Rectal smooth muscle tissue (tissue), 1 donor: ENCODE measurements around the gene TEX12.
"Not testable (repeated sequence)": the region's sequence is repeated elsewhere in the genome, so short reads cannot be mapped to it uniquely, and the experiment has no call there.

Source experiments
- H3K27ac ChIP-seq: one replicate; pipeline ENCODE4 v1.7.0; 2013; ENCODE audit warnings: low read depth, low read length, inconsistent platforms
- H3K27me3 ChIP-seq: one replicate; pipeline ENCODE4 v1.7.0; 2013; ENCODE audit warnings: low read length; ENCODE audit not compliant: control insufficient read depth, insufficient read depth
- H3K36me3 ChIP-seq: one replicate; pipeline ENCODE4 v1.7.0; 2013; ENCODE audit warnings: low read length; ENCODE audit not compliant: control insufficient read depth, insufficient read depth
- H3K4me1 ChIP-seq: one replicate; pipeline ENCODE4 v1.7.0; 2013; ENCODE audit warnings: low read length; ENCODE audit not compliant: control insufficient read depth, insufficient read depth
- H3K4me3 ChIP-seq: one replicate; pipeline ENCODE4 v1.7.0; 2013; ENCODE audit warnings: low read length
- H3K9ac ChIP-seq: one replicate; pipeline ENCODE4 v1.7.0; 2013; ENCODE audit warnings: low read length

TEX12 gene

DNA sequence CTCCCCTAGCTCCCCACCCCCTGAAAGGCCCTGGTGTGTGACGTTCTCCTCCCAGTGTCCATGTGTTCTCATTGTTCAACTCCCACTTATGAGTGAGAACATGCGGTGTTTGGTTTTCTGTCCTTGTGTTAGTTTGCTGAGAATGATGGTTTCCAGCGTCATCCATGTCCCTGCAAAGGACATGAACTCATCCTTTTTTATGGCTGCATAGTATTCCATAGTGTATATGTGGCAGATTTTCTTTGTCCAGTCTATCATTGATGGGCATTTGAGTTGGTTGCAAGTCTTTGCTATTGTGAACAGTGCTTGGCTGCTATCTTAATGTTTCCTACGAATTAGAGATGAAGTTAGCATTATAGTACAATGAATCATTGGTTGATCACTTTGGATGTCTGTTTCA lies 31.9 kb downstream of the TEX12 start:
- H3K9ac ChIP-seq, H3K4me1 ChIP-seq, H3K36me3 ChIP-seq, H3K27me3 ChIP-seq, H3K27ac ChIP-seq, H3K4me3 ChIP-seq: not testable (repeated sequence)

GRCh38 chr11:112200252-112200651 lies 33.1 kb downstream of the TEX12 start:
- Histone ChIP-seq H3K9ac (no peak overlapping the region), H3K4me3 (no peak overlapping the region), H3K36me3 (no peaks in the 10 kb centered on the region), H3K4me1 (no peaks in the 10 kb centered on the region), H3K27me3 (no peaks in the 10 kb centered on the region), H3K27ac (no peak overlapping the region)

DNA sequence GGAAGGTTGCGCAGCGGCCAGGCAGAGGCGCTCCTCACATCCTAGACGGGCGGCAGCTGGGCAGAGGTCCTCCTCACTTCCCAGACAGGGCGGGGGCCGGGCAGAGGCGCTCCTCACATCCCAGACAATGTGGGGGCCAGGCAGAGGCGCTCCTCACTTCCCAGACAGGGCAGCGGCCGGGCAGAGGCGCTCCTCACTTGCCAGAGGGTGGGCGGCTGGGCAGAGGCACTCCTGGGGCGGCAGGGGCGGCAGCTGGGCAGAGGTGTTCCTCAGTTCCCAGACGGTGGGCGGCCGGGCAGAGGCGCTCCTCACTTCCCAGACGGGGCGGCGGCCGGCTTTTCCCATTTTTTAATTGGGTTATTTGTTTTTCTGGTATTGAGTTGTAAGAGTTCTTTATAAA lies 38.9 kb downstream of the TEX12 start:
- no peaks in the 10 kb centered on the region for H3K36me3 ChIP-seq
- no peaks in the 10 kb centered on the region for H3K4me1 ChIP-seq
- no peak overlapping the region for H3K9ac ChIP-seq
- no peak overlapping the region for H3K27ac ChIP-seq
- no peaks in the 10 kb centered on the region for H3K27me3 ChIP-seq
- no peak overlapping the region for H3K4me3 ChIP-seq

DNA sequence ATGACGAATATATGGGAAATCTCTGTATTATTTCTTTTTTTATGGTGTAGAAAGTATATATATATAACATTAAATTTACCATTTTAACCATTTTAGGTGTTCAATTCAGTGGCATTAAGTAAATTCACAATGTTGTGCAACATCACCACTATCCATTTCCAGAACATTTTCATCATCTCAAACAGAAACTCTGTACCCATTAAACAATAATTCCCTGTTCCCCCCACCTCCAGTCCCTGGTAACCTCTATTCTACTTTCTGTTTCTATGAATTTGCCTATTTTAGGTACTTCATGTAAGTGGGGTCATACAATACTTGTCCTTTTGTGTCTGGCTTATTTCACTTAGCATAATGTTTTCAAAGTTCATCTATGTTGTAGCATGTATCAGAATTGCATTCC lies 43.7 kb downstream of the TEX12 start:
- Histone ChIP-seq H3K36me3 (no peaks in the 10 kb centered on the region), H3K27me3 (no peaks in the 10 kb centered on the region), H3K4me3 (no peak overlapping the region), H3K4me1 (no peaks in the 10 kb centered on the region), H3K9ac (no peak overlapping the region), H3K27ac (no peak overlapping the region)

GRCh38 chr11:112211536-112211935 lies 44.4 kb downstream of the TEX12 start:
- Histone ChIP-seq H3K27me3 (no peaks in the 10 kb centered on the region), H3K36me3 (no peaks in the 10 kb centered on the region), H3K4me3 (no peak overlapping the region), H3K27ac (no peak overlapping the region), H3K4me1 (no peaks in the 10 kb centered on the region), H3K9ac (no peak overlapping the region)

- Histone ChIP-seq H3K36me3 (no peaks in the 10 kb centered on the region), H3K4me1 (no peaks in the 10 kb centered on the region), H3K27ac (no peak overlapping the region), H3K27me3 (no peaks in the 10 kb centered on the region), H3K9ac (no peak overlapping the region), H3K4me3 (no peak overlapping the region)
Observed at GRCh38 chr11:112212290-112212689, 45.1 kb downstream of the TEX12 start.

DNA sequence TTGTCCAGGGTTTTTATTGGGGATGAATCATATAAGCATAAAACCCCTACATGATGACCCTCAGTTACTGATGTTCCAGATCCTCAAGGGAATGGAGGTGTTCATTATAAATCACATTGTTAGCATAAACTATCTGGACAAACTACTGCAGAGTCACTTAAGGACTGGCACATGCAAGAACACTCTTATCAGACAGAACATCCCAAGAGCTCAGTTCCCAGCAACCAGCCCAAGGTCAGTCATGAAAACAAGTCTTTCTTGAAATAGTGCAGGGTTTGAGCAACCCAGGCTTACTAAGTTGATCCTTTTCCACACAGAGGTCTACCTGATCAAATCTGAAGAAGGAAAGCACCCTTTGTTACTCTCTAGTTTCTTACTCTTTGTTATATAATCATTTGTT lies 45.5 kb downstream of the TEX12 start:
- Histone ChIP-seq H3K27ac (no peak overlapping the region), H3K4me3 (no peak overlapping the region), H3K4me1 (no peaks in the 10 kb centered on the region), H3K36me3 (no peaks in the 10 kb centered on the region), H3K9ac (no peak overlapping the region), H3K27me3 (no peaks in the 10 kb centered on the region)

DNA sequence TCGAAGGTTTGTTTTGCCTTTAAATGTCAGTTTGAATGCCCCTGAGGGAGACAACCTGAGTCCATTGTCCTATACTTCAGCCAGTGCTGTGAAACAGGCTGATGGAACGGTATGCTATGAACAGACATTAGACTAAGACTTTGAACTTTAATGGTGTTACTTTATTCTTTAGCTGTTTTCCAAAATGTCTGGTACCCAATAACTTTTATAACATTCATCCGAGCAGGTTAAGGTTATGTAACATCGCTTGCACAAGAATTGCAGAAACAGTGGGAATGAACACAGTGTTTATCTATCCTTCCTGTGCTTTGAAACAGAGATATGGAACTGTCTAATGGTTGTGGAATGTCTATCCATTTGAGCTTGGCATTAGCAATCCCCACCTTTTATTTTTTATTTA lies 46.6 kb downstream of the TEX12 start:
- Histone ChIP-seq H3K27ac (no peak overlapping the region), H3K4me3 (no peak overlapping the region), H3K36me3 (no peaks in the 10 kb centered on the region), H3K27me3 (no peaks in the 10 kb centered on the region), H3K4me1 (no peaks in the 10 kb centered on the region), H3K9ac (no peak overlapping the region)

- no peak overlapping the region for H3K9ac ChIP-seq
- H3K4me3 ChIP-seq, result no peak overlapping the region
- no peaks in the 10 kb centered on the region for H3K4me1 ChIP-seq
- no peak overlapping the region for H3K27ac ChIP-seq
- no peaks in the 10 kb centered on the region for H3K36me3 ChIP-seq
- H3K27me3 ChIP-seq, result no peaks in the 10 kb centered on the region
Observed at GRCh38 chr11:112215621-112216020, 48.4 kb downstream of the TEX12 start.

DNA sequence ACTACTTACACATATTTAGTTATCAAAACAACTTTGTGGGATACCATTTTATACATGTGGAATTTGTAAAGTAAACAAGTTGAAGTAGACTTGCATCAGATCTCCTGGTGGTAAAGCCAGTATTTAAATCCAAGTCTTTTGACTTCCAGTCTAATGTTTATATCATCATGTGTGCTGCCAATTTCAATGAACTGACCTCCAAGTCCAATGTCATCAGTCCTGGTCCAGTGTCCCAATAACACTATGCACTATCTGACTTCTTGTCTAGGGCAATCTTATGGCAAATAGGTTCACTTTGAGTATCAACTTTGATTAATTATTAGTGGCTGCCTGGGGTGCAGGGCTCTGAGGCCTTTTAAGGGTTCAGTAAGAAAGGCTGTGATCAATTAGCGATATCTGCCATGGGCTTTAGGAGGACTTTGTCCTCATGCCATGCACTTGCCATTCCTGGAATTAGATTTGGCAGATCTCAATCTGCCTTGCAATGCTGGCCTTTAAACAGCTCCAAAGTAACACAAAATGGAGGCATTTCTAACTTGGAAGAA lies 49.5 kb downstream of the TEX12 start:
- Histone ChIP-seq H3K4me3 (no peak overlapping the region), H3K4me1 (no peaks in the 10 kb centered on the region), H3K9ac (no peak overlapping the region), H3K27me3 (no peaks in the 10 kb centered on the region), H3K36me3 (no peaks in the 10 kb centered on the region), H3K27ac (no peak overlapping the region)

DNA sequence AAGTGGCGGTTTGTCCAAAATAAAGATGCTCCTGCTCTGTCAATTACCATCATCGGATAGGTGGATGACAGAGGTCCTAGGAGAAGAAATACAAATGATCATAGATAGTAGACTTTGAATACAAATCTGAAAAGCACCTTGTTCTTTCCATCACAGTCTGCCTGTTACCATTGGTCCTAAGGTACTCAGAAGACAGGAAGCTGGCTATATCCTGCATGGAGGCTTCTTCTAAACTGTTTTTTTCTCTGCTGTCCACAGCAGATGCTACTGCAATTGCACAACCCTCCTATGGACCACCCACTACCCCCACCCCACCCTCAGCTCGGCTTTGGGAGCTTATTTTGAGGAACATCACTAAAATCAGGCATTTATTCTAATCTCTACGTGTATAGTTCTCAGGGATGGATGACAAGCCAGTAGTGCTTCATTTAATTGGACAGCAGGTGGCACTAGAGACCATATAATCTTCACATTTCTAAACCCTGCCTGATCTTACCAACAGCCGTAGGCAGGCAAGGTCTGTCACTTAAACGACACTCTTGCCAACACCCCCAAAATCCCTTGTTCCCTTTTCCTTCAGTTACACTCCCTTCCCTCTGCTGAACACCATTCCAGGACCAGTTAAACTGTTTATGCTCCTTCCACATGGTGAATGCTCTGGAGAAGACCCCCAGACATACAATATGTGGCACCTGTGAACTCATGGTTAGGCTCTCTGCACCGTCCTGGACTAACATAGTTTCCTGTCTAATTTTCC lies 52.5 kb downstream of the TEX12 start:
- Histone ChIP-seq H3K9ac (no peak overlapping the region), H3K27me3 (no peaks in the 10 kb centered on the region), H3K4me3 (no peak overlapping the region), H3K36me3 (no peaks in the 10 kb centered on the region), H3K27ac (no peak overlapping the region), H3K4me1 (no peaks in the 10 kb centered on the region)

GRCh38 chr11:112221274-112221835 lies 54.2 kb downstream of the TEX12 start:
- H3K27ac ChIP-seq, result no peak overlapping the region
- no peaks in the 10 kb centered on the region for H3K36me3 ChIP-seq
- H3K27me3 ChIP-seq, result no peaks in the 10 kb centered on the region
- H3K4me3 ChIP-seq, result no peak overlapping the region
- H3K9ac ChIP-seq, result no peak overlapping the region
- H3K4me1 ChIP-seq, result no peaks in the 10 kb centered on the region
